ENCODE measurements around the gene PIGN.

Gene PIGN

DNA sequence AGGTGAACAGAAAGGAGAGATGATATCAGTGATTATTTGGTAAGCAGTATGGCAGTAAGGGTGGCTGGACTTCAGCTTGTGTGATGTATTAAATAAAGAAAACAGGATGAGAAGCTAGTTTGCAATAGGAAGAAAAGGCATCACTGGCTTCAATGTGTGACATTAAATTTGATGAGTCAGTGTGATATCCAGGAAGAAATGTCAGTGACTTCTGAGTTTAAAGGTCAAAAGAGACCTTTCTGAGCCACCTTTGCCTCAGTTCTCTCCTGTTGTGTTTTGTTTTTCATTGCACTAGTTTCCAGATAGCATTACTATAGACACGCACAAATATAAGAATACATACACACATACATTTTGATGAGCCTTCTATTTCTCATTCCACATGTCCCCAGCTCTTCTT, 105.6 kb downstream of the PIGN start:
- TF ChIP-seq CTCF (IDR thresholded peaks at IDR 0.05; ENCODE audit: borderline replicate concordance, insufficient read depth, low read depth, low read length): no peak
- H3K4me3 ChIP-seq (ENCODE audit: low read depth, low read length): no peak overlapping the region

GRCh38 chr18:62080172-62080900, 106.5 kb downstream of the PIGN start:
- no peak for TF ChIP-seq CTCF (IDR thresholded peaks at IDR 0.05; ENCODE audit: borderline replicate concordance, insufficient read depth, low read depth, low read length)
- H3K4me3 ChIP-seq (ENCODE audit: low read depth, low read length): no peak overlapping the region

DNA sequence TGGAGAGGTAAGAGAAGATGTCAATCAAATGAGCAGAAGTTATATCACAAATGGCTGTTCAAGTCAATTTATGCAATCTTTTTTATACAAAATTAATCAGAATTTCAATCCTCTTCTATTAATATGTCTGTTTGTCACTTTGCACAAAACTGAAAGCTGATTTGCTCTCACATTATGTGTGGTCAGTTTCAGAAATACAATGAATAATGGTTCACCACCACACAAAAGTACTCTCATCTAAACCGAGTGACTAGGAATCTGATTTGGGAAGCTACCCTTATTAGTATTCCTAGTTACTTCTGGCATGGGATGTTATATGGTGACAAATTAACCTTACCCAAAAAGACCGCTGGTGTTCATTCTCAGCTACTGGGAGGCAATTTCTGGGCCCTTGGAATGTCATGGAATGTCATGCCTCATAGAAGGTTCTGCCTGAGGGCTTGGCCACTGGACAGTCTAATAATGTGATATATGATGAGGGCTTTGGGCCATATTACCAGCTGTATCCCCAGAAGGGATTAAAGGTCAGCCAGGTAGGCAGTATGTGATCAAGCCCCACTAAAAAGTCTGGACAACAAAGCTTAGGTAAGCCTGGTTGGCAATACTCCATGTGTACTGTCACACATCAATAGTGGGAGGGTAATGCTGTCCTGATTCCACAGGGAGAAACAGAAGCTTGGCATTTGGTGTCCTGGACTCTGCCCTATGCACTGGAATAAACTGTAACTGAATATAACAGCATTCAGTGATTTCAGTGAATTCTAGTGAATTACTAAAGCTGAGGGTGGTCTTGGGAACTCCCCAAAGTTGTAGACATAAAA, 113.2 kb downstream of the PIGN start:
- H3K4me3 ChIP-seq (ENCODE audit: low read depth, low read length): no peak overlapping the region
- TF ChIP-seq CTCF (IDR thresholded peaks at IDR 0.05; ENCODE audit: borderline replicate concordance, insufficient read depth, low read depth, low read length): no peak

GRCh38 chr18:62072370-62072769, 114.5 kb downstream of the PIGN start:
- no peak for TF ChIP-seq CTCF (IDR thresholded peaks at IDR 0.05; ENCODE audit: borderline replicate concordance, insufficient read depth, low read depth, low read length)

DNA sequence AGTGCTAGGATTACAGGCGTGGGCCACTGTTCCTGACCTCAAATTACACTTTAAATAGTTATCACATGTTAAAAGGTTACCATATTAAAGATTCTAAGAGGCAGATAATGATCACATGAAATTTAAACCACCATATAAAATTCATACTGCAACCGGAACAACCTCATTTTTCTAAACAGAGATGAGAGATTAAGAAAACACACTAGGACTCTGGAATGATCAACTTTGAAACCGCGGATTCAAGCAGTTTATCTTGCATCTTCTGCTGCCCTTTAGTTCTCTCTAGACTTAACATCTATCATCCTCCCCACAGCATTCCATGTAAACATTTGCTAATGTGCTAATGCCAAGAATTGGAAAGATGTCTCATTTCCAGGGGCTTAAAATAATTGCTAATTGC, 115.8 kb downstream of the PIGN start:
- H3K4me3 ChIP-seq (ENCODE audit: low read depth, low read length): no peak overlapping the region
- no peak for TF ChIP-seq CTCF (IDR thresholded peaks at IDR 0.05; ENCODE audit: borderline replicate concordance, insufficient read depth, low read depth, low read length)

More at GRCh38 chr18:62072370-62072769, 114.5 kb downstream of the PIGN start:
- H3K4me3 ChIP-seq (ENCODE audit: low read depth, low read length): no peak overlapping the region

DNA sequence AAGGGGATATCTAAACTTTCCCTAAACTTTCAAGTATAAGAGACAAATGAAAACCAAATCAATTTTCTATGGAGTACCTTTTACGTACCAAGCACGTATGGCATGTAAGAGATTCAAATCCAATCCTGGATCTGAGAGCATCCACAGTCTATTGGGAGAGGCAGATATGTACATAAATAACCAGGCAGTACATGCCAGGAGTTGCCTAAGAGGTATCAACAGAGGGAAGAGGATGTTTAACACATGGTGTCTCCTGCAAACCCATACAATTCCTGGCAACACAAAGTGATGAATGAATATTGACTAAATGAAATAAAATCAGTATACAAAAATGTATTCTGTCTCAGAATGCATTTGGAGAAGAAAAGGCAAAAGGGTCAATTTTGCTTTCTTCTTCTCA, 116.6 kb downstream of the PIGN start:
- H3K4me3 ChIP-seq (ENCODE audit: low read depth, low read length): no peak overlapping the region
- TF ChIP-seq CTCF (IDR thresholded peaks at IDR 0.05; ENCODE audit: borderline replicate concordance, insufficient read depth, low read depth, low read length): no peak

GRCh38 chr18:62069556-62069955, 117.3 kb downstream of the PIGN start:
- TF ChIP-seq CTCF (IDR thresholded peaks at IDR 0.05; ENCODE audit: borderline replicate concordance, insufficient read depth, low read depth, low read length): no peak
- no peak overlapping the region for H3K4me3 ChIP-seq (ENCODE audit: low read depth, low read length)
